PC-3 (cell line): ENCODE measurements around the gene SLC25A5. TPM values are rescaled to one million over a fixed set of nuclear protein-coding genes. Genes with fewer than 3 reads are reported as not detected.

Experiments
- ATAC-seq: fragments of 200-7000 bp; cut with Tn5 transposase; 2 replicates; pipeline ENCODE4 v1.9.1; 2020; ENCODE audit warnings: mild to moderate bottlenecking, moderate library complexity
- BruUV-seq: library from RNA; stranded (reverse); fragments of 400-500 nt; replicated peaks from 2 replicates; lab custom pipeline; 2021; lab: Mats Ljungman, UMichigan
- CTCF ChIA-PET: fragments of 300-600 bp; sonication (Branson Sonifier 250); formaldehyde crosslinking; loops from one replicate; lab custom pipeline; 2022; ENCODE audit warnings: antibody characterized with exemption; lab: Charles Lee
- POLR2A ChIA-PET: fragments of 300-600 bp; sonication (Branson Sonifier 250); formaldehyde crosslinking; loops from one replicate; lab custom pipeline; 2022; ENCODE audit warnings: antibody characterized with exemption; ENCODE audit not compliant: unreplicated experiment; lab: Charles Lee
- DNase-seq: peaks from one replicate; pipeline ENCODE4 v3.0.0-alpha.2; 2015
- H2AFZ ChIP-seq: fragments of 300-600 bp; sonication (generic); 2 replicates; pipeline ENCODE4 v1.6.0; 2016; ENCODE audit warnings: antibody characterized with exemption, low read length
- H3F3A ChIP-seq: fragments of 300-600 bp; sonication (generic); one replicate; pipeline ENCODE4 v1.6.0; 2017; ENCODE audit warnings: antibody characterized with exemption, low read length, control low read depth, mild to moderate bottlenecking; ENCODE audit not compliant: unreplicated experiment
- H3K27ac ChIP-seq: fragments of 300-600 bp; sonication (generic); 2 replicates; pipeline ENCODE4 v1.5.1; 2016; ENCODE audit warnings: mild to moderate bottlenecking, low read length
- H3K27me3 ChIP-seq: fragments of 300-600 bp; sonication (generic); 2 replicates; pipeline ENCODE4 v1.6.1; 2016; ENCODE audit warnings: low read length, mixed read lengths
- H3K36me3 ChIP-seq: fragments of 300-600 bp; sonication (generic); 2 replicates; pipeline ENCODE4 v1.6.1; 2016; ENCODE audit warnings: low read depth, mixed run types, low read length, mixed read lengths
- H3K4me1 ChIP-seq: fragments of 300-600 bp; sonication (generic); 2 replicates; pipeline ENCODE4 v1.5.1; 2016; ENCODE audit warnings: low read length; ENCODE audit not compliant: insufficient read depth
- H3K4me2 ChIP-seq: fragments of 300-600 bp; sonication (generic); 2 replicates; pipeline ENCODE4 v1.6.0; 2016; ENCODE audit warnings: low read length
- H3K4me3 ChIP-seq: fragments of 300-600 bp; sonication (generic); 2 replicates; pipeline ENCODE4 v1.5.1; 2016; ENCODE audit warnings: mild to moderate bottlenecking, low read length, mixed read lengths
- H3K79me2 ChIP-seq: fragments of 300-600 bp; sonication (generic); 2 replicates; pipeline ENCODE4 v1.6.1; 2017; ENCODE audit warnings: low read length, mixed read lengths
- H3K9ac ChIP-seq: fragments of 300-600 bp; sonication (generic); 2 replicates; pipeline ENCODE4 v1.6.0; 2016; ENCODE audit warnings: mild to moderate bottlenecking, low read length
- H3K9me2 ChIP-seq: fragments of 300-600 bp; sonication (generic); replicated peaks from 2 replicates; pipeline ENCODE4 v1.6.1; 2016; ENCODE audit warnings: mixed run types, low read length, mixed read lengths
- H3K9me3 ChIP-seq: fragments of 300-600 bp; sonication (generic); 2 replicates; pipeline ENCODE4 v1.6.1; 2016; ENCODE audit warnings: low read length, mixed read lengths
- H4K20me1 ChIP-seq: fragments of 300-600 bp; sonication (generic); 2 replicates; pipeline ENCODE4 v1.6.1; 2016; ENCODE audit warnings: low read length, mixed read lengths
- EZH2 ChIP-seq: fragments of 300-600 bp; sonication (generic); IDR thresholded peaks from one replicate; pipeline ENCODE4 v1.6.1; 2017; ENCODE audit warnings: antibody characterized with exemption, mild to moderate bottlenecking, low read length; ENCODE audit not compliant: unreplicated experiment
- EZH2phosphoT487 ChIP-seq: fragments of 300-600 bp; sonication (generic); IDR thresholded peaks from 2 replicates; pipeline ENCODE4 v1.6.1; 2018; ENCODE audit warnings: mild to moderate bottlenecking, antibody characterized with exemption, low read length, borderline replicate concordance
- intact Hi-C: fragments of 100-400 bp; cut with micrococcal nuclease; formaldehyde crosslinking; loops from 2 replicates; pipeline ENCODE4 v1.9.0; 2023
- total RNA-seq: library from RNA; depleted of rRNA; stranded (reverse); fragments of >200 nt; gene quantifications from 2 replicates; pipeline ENCODE4 v1.2.3, GENCODE V29; 2014
- TF ChIP-seq, protein P1 (sequence below): fragments of 300-600 bp; sonication (generic); conservative IDR thresholded peaks from 2 replicates; pipeline ENCODE4 v1.5.1; 2017; ENCODE audit warnings: antibody characterized with exemption, low read depth, mild to moderate bottlenecking, low read length

Gene SLC25A5
- total RNA-seq, 1 experiment from 2014 or later, result 544 TPM

DNA sequence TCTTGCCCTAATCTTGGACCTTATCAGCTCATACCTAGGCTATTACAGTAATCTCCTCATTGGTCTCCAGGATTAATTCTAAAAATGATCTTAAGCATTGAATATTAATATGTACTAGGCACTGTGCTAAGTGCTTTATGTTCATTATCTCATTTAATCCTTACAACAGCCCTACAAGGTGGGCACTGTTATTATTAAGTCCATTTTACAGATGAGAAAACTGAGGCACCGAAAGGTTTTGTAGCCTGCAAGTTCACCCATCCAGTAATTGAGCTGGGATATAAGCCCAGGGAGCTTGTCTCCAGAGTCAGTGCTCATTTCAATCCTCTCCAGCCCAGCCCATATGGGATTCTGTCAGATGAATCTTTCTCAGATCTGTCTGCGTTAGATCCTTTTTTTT is 48.3 kb upstream of the SLC25A5 start:
- H2AFZ ChIP-seq, result no peak overlapping the region
- no peaks in the 10 kb centered on the region for H3K36me3 ChIP-seq
- no peaks in the 10 kb centered on the region for H4K20me1 ChIP-seq
- intact Hi-C loops, result no loop called here
- ATAC-seq (no peak), DNase-seq (no peak)
- H3K79me2 ChIP-seq, result no peaks in the 10 kb centered on the region
- H3K9me2 ChIP-seq, result no peaks in the 10 kb centered on the region
- ChIA-PET POLR2A (no interaction called here), CTCF (no interaction called here)
- H3K4me3 ChIP-seq, result no peak overlapping the region
- no peak overlapping the region for H3K27ac ChIP-seq
- TF ChIP-seq, protein P1, sequence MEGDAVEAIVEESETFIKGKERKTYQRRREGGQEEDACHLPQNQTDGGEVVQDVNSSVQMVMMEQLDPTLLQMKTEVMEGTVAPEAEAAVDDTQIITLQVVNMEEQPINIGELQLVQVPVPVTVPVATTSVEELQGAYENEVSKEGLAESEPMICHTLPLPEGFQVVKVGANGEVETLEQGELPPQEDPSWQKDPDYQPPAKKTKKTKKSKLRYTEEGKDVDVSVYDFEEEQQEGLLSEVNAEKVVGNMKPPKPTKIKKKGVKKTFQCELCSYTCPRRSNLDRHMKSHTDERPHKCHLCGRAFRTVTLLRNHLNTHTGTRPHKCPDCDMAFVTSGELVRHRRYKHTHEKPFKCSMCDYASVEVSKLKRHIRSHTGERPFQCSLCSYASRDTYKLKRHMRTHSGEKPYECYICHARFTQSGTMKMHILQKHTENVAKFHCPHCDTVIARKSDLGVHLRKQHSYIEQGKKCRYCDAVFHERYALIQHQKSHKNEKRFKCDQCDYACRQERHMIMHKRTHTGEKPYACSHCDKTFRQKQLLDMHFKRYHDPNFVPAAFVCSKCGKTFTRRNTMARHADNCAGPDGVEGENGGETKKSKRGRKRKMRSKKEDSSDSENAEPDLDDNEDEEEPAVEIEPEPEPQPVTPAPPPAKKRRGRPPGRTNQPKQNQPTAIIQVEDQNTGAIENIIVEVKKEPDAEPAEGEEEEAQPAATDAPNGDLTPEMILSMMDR, result no peak
- TF ChIP-seq EZH2phosphoT487 (no peak), EZH2 (no peak)
- H3K4me2 ChIP-seq, result no peak overlapping the region
- no peak overlapping the region for H3K9ac ChIP-seq
- H3F3A ChIP-seq, result no peaks in the 10 kb centered on the region
- H3K9me3 ChIP-seq, result no peaks in the 10 kb centered on the region
- no peaks in the 10 kb centered on the region for H3K27me3 ChIP-seq
- no TSS peak for BruUV-seq
- H3K4me1 ChIP-seq, result no peaks in the 10 kb centered on the region

DNA sequence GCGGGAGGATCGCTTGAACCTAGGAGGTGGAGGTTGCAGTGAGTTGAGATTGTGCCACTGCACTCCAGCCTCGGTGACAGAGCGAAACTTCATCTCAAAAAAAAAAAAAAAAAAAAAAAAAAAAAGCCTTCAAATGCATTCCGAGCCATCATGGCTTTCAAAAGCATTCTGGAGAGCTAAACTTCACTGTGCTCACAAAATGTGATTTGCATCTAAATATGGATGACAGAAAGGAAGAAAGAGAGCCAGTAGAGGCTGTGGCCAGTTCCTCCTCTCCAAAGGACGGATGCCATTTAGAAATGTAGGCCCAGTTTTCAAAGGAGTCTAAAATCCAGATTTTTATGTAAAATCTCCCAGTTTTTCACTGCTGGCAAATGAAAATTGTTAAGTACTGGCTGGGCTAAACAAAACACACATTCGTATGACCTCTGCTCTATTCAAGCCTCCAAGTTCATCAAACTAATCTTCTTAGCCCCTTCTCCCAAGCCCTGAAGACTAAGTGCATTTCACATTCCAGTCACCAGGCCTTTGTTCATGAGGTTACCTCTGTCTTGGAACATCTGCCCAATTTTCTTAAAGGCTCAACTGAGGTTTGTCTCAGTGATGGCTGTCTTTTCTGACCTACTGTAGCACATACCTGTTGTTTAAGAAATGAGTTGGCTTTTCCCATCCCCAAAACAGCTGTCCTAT is 47.1 kb upstream of the SLC25A5 start:
- intact Hi-C loops, result no loop called here
- Histone ChIP-seq H3K4me3 (no peak overlapping the region), H3K79me2 (no peaks in the 10 kb centered on the region), H3K9me3 (no peaks in the 10 kb centered on the region), H3K9ac (no peak overlapping the region), H3K4me1 (no peaks in the 10 kb centered on the region), H3K27me3 (no peaks in the 10 kb centered on the region), H3K27ac (no peak overlapping the region), H3F3A (no peaks in the 10 kb centered on the region), H3K4me2 (no peak overlapping the region), H4K20me1 (no peaks in the 10 kb centered on the region), H2AFZ (no peak overlapping the region), H3K9me2 (no peaks in the 10 kb centered on the region), H3K36me3 (no peaks in the 10 kb centered on the region)
- POLR2A ChIA-PET, result no interaction called here
- ATAC-seq (no peak), DNase-seq (no peak)
- TF ChIP-seq EZH2, result no peak
- TF ChIP-seq EZH2phosphoT487, result no peak
- TF ChIP-seq, protein P1, result no peak
- BruUV-seq, result no TSS peak
- CTCF ChIA-PET, result no interaction called here

DNA sequence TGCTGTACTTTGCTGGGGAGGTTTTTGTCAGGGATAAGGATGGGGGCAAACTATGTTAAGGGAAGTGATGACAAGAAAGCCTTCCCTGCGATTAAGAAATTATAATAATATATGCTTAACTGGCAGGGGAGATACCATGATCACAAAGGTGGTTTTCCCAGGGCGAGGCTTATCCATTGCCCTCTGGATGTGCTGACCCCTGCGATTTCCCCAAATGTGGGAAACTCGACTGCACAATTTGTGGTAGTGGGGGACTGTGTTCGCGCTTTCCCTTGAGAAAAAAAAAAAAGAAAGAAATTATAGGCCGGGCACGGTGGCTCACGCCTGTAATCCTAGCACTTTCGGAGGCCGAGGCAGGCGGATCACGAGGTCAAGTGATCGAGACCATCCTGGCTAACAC is 44.6 kb upstream of the SLC25A5 start:
- no peak overlapping the region for H2AFZ ChIP-seq
- no peaks in the 10 kb centered on the region for H3K9me3 ChIP-seq
- no peak overlapping the region for H3K9ac ChIP-seq
- no peak overlapping the region for H3K4me2 ChIP-seq
- CTCF ChIA-PET, result no interaction called here
- no peaks in the 10 kb centered on the region for H4K20me1 ChIP-seq
- TF ChIP-seq, protein P1, result no peak
- TF ChIP-seq EZH2, result no peak
- TF ChIP-seq EZH2phosphoT487, result no peak
- DNase-seq (no peak), ATAC-seq (no peak)
- H3K36me3 ChIP-seq, result no peaks in the 10 kb centered on the region
- no peaks in the 10 kb centered on the region for H3K9me2 ChIP-seq
- intact Hi-C loops, result no loop called here
- no peaks in the 10 kb centered on the region; the same call in 1 of the 2 replicates for H3K4me1 ChIP-seq
- no peaks in the 10 kb centered on the region for H3K27me3 ChIP-seq
- no peak overlapping the region for H3K27ac ChIP-seq
- H3F3A ChIP-seq, result no peaks in the 10 kb centered on the region
- H3K4me3 ChIP-seq, result no peak overlapping the region
- no peaks in the 10 kb centered on the region for H3K79me2 ChIP-seq
- BruUV-seq, result no TSS peak
- POLR2A ChIA-PET, result no interaction called here
